ENCODE measurements around the gene FEM1C. TPM values are rescaled to one million over a fixed set of nuclear protein-coding genes. Genes with fewer than 3 reads are reported as not detected.

FEM1C gene
- total and polyA plus RNA-seq, 2 of the 4 experiments (the other 2 are of a cell fraction) = 6.3 to 21.5 TPM

DNA sequence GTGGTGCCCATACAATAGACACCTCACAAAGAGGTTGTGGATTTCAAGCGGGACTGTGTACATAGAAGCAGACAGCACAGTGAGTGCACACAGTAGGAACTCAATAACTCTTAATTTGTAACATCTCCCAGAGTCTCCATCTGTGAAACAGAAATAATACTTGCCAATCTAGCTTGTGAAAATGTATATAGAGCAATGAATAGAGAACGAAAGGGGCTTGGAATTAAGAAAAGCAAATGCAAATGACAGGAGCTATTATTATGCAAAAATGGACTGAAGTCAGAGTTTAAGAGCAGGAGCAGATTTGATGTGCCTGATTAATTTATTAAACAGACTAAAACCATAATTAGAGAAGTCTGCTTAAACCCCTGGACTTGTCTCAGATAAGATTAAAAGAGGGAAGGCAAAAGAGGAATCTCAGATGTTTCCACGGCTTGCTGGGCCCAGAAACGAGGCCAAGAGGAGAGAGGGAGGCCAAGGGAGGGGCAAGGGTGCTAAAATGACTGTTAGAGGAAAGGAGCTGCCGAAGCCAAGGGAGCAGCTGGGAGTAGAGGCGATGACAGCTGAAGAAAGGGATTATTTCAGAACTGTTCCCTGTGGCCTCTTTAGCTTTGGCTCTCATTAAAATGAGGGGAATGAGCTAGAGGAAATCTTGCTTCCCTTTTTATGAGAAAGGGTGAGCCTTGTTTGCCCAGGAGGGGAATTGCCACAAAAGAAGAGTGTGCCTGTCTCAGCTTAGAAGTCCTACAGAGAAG is 72.1 kb downstream of the FEM1C start:
- H2AFZ ChIP-seq (replicated peaks; ENCODE audit: low read length, poor library complexity) = peak overlapping the region; percentile 68

More for the DNA sequence above, 72.1 kb downstream of the FEM1C start:
- Histone ChIP-seq H3K18ac (ENCODE audit: low read depth, low read length) (no peak overlapping the region), H3K14ac (replicated peaks; ENCODE audit: low read depth, low read length) (no peak overlapping the region), H4K5ac (ENCODE audit: low read depth, low read length) (no peak overlapping the region), H3K27me3 (ENCODE audit: control insufficient read depth, insufficient read depth, low read length) (no peaks in the 10 kb centered on the region), H3K36me3 (ENCODE audit: control insufficient read depth, insufficient read depth, low read length) (no peaks in the 10 kb centered on the region), H4K8ac (ENCODE audit: low read depth in 2 of 2, low read length in 2 of 2) (no peak overlapping the region), H3K9me3 (ENCODE audit: control insufficient read depth, insufficient read depth, low read length) (no peaks in the 10 kb centered on the region), H2AK5ac (ENCODE audit: low read depth, low read length) (no peak overlapping the region), H3K4me2 (ENCODE audit: low read depth, low read length) (no peak overlapping the region), H2BK5ac (ENCODE audit: low read depth, low read length, poor library complexity, severe bottlenecking) (no peak overlapping the region), H3K4me1 (ENCODE audit: control insufficient read depth, insufficient read depth, low read length) (peaks cover 2% of the 10 kb centered on the region; the same call in 1 of the 2 replicates), H3K9ac (ENCODE audit: low read depth, low read length) (no peak overlapping the region), H4K91ac (ENCODE audit: insufficient read depth, low read depth, low read length) (no peak overlapping the region), H2BK20ac (ENCODE audit: low read depth, low read length) (no peak overlapping the region), H3K79me1 (ENCODE audit: low read depth in 1 of 2, low read length in 2 of 2) (no peaks in the 10 kb centered on the region), H2BK15ac (ENCODE audit: low read depth, low read length) (no peak overlapping the region), H3K4ac (ENCODE audit: low read depth, low read length) (no peak overlapping the region), H4K20me1 (ENCODE audit: insufficient read depth, low read length) (no peaks in the 10 kb centered on the region), H2AK9ac (replicated peaks; ENCODE audit: low read depth, low read length, poor library complexity) (no peak overlapping the region), H3K23ac (ENCODE audit: low read depth, low read length) (no peak overlapping the region), H3K27ac (ENCODE audit: insufficient read depth, low read length) (no peak overlapping the region), H3K56ac (ENCODE audit: extremely low read depth, insufficient read depth, low read length) (no peak overlapping the region), H3K9me1 (ENCODE audit: insufficient read depth, low read length) (no peaks in the 10 kb centered on the region), H3K4me3 (ENCODE audit: insufficient read depth, low read depth, low read length) (no peak overlapping the region), H2BK120ac (ENCODE audit: low read depth, low read length) (no peak overlapping the region)
- ATAC-seq (ENCODE audit: low read depth) (no peak), DNase-seq (no peak)
- in situ Hi-C loops (cut with MboI; ENCODE audit: low sequenced_read_pairs) (no loop called here), intact Hi-C loops (cut with micrococcal nuclease) (no loop called here), dilution Hi-C loops (cut with HindIII; ENCODE audit: low sequenced_read_pairs, unreplicated experiment) (no loop called here)
- TF ChIP-seq, protein P1, sequence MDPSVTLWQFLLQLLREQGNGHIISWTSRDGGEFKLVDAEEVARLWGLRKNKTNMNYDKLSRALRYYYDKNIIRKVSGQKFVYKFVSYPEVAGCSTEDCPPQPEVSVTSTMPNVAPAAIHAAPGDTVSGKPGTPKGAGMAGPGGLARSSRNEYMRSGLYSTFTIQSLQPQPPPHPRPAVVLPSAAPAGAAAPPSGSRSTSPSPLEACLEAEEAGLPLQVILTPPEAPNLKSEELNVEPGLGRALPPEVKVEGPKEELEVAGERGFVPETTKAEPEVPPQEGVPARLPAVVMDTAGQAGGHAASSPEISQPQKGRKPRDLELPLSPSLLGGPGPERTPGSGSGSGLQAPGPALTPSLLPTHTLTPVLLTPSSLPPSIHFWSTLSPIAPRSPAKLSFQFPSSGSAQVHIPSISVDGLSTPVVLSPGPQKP (IDR thresholded peaks at IDR 0.05; ENCODE audit: borderline replicate concordance, low read depth, low read length) = no peak
- TF ChIP-seq NFE2L2 (IDR thresholded peaks at IDR 0.05; ENCODE audit: low read depth, low read length) = no peak
- TF ChIP-seq MAZ (IDR thresholded peaks at IDR 0.05; ENCODE audit: borderline replicate concordance, low read depth, low read length) = no peak
- TF ChIP-seq RAD21 (IDR thresholded peaks at IDR 0.05; ENCODE audit: low read length) = no peak
- TF ChIP-seq RCOR1 (IDR thresholded peaks at IDR 0.05; ENCODE audit: insufficient replicate concordance, low read length) = no peak
- BruUV-seq (replicated peaks) = no TSS peak
- ChIA-PET CTCF (interaction anchor here (0.9 kb wide), 1 partner anchor 95 kb away, joined by 3 read pairs; no protein-coding TSS in a partner anchor), POLR2A (ENCODE audit: unreplicated experiment) (no interaction called here)
- 33% methylated on average over 1 of the region's 6 CpGs; no CpG with 5 or more reads in 1 of the 2 experiments for WGBS, 2 experiments (ENCODE audit: extremely low coverage in 2 of 2, insufficient read length in 1 of 2)
